SW480 (cell line): ENCODE data around the gene NASP.

Experiments used
- DNase-seq: peaks from one replicate; pipeline ENCODE4 v3.0.0-alpha.2; 2016; ENCODE audit warnings: low spot score

The NASP gene

GRCh38 chr1:45620588-45621500 is 37.0 kb downstream of the NASP start:
- DNase-seq: no peak

- DNase-seq: no peak
Measured at GRCh38 chr1:45621501-45621836, 37.6 kb downstream of the NASP start.

- DNase-seq: no peak
Measured at GRCh38 chr1:45621895-45622523, 38.2 kb downstream of the NASP start.

GRCh38 chr1:45622524-45623394 is 38.9 kb downstream of the NASP start:
- DNase-seq: no peak

- DNase-seq: no peak
Measured at GRCh38 chr1:45623972-45624371, 40.1 kb downstream of the NASP start, which contains the start of gene CCDC17. CCDC17 (minus strand) TSS chr1:45624054; CDS start chr1:45623909, 145 bp downstream.

GRCh38 chr1:45629035-45629434 is 45.2 kb downstream of the NASP start:
- DNase-seq: no peak

GRCh38 chr1:45630429-45630828 is 46.6 kb downstream of the NASP start:
- no peak for DNase-seq

GRCh38 chr1:45635211-45635610 is 51.4 kb downstream of the NASP start:
- DNase-seq: no peak

GRCh38 chr1:45640293-45640692 is 56.5 kb downstream of the NASP start:
- DNase-seq: no peak

- no peak for DNase-seq
Measured at GRCh38 chr1:45643321-45643720, 59.5 kb downstream of the NASP start.

- DNase-seq: peak; percentile 82
Measured at GRCh38 chr1:45643978-45644377, 60.1 kb downstream of the NASP start.

- no peak for DNase-seq
Measured at GRCh38 chr1:45644661-45645060, 60.8 kb downstream of the NASP start.

GRCh38 chr1:45647248-45648021 is 63.6 kb downstream of the NASP start:
- no peak for DNase-seq

GRCh38 chr1:45654540-45655280 is 70.9 kb downstream of the NASP start:
- no peak for DNase-seq

GRCh38 chr1:45656573-45657226 is 72.9 kb downstream of the NASP start:
- no peak for DNase-seq

GRCh38 chr1:45658171-45658570 is 74.3 kb downstream of the NASP start:
- no peak for DNase-seq

GRCh38 chr1:45659222-45659621 is 75.4 kb downstream of the NASP start:
- DNase-seq: no peak

- DNase-seq: no peak
Measured at GRCh38 chr1:45660336-45660735, 76.5 kb downstream of the NASP start.

GRCh38 chr1:45666836-45667235 is 83.0 kb downstream of the NASP start:
- no peak for DNase-seq

GRCh38 chr1:45667321-45668111 is 83.7 kb downstream of the NASP start:
- no peak for DNase-seq
